PC-9 (cell line): Measurements from ENCODE around the gene MORN4.

ENCODE experiments used
- CTCF ChIP-seq: fragments of 200-600 bp; sonication (generic); conservative IDR thresholded peaks from 2 replicates; pipeline ENCODE4 v1.6.1; 2017; ENCODE audit warnings: mixed run types, antibody characterized with exemption, mild to moderate bottlenecking, moderate library complexity
- EZH2 ChIP-seq: fragments of 200-600 bp; sonication (generic); IDR thresholded peaks from 2 replicates; pipeline ENCODE4 v1.8.0; 2017; ENCODE audit warnings: antibody characterized with exemption, low read depth

DNA sequence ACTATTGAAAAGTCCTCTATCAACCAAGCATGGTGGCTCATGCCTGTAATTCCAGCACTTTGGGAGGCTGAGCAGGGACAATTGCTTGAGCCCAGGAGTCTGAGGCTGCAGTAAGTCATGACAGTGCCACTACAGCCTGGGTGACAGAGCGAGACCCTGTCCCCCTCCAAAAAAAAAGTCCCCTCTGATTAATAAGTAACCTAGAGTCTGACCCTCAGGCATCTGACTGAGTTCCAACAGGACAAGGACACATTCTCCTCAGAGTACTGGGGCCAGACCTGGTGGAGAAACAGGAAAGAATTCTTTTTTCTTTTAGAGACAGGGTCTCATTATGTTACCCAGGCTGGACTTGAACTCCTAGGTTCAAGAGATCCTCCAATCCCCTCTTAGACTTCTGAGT lies 10.0 kb downstream of the MORN4 start:
- TF ChIP-seq CTCF (no peak), EZH2 (no peak)
